Cardiac fibroblast (primary cell): ENCODE results near the gene SNX5.

Experiments
- DNase-seq, 2 donors: peaks; one replicate each; pipeline versions ENCODE4 v3.0.0 to v3.0.0-alpha.2; 2010; ENCODE audit warnings: low read depth in 2 of 2
- H3K4me3 ChIP-seq, 2 donors: replicated peaks in 1 of 2; 1 replicate in 1 of 2; 2 replicates in 1 of 2; pipeline ENCODE4 v1.5.1; 2011; ENCODE audit warnings: low read depth in 2 of 2, low read length in 2 of 2, mild to moderate bottlenecking in 2 of 2, moderate library complexity in 1 of 2
- TF ChIP-seq, protein P1 (sequence below): IDR thresholded peaks from one replicate; pipeline ENCODE4 v1.5.1; 2011; ENCODE audit warnings: low read depth, mild to moderate bottlenecking, low read length, inconsistent platforms

The SNX5 gene

DNA sequence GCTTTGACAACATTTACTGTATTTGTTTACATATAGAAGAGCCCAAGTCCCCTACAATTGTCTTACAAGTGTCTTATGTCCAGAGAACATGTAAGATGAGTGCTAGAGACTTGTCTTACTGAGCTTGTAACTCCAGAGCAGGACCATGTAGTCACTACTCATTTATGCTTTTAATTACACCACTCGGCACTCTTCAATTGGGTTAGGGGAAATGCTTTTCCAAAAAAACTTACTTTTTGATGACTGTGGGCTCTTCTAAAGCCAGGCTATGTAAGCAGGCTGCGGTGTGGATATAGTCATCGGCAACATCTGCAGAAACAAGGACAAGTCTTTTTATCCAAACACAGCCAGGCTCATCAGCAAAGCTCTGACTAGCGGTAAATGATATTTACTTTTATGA is 18.7 kb downstream of the SNX5 start:
- no peak overlapping the region for H3K4me3 ChIP-seq
- no peak for DNase-seq

DNA sequence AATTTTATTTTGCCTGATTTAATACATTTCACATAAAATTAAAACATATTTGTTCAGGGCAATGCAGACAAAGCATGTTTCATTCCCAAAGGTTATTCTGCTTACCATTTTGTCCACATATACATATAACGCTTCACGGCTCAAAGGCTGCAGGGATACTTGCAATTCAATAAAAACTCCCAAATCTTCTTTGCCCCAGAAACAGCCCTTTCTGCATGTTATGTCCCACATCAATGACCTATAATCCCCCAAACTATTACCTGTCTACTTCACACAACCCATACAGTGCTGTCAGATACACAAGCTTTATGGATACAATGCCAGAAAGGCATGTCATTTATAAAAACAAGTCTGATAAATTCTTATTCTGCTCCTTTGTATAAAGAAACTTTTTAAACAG is 20.2 kb downstream of the SNX5 start:
- DNase-seq: no peak
- TF ChIP-seq, protein P1, sequence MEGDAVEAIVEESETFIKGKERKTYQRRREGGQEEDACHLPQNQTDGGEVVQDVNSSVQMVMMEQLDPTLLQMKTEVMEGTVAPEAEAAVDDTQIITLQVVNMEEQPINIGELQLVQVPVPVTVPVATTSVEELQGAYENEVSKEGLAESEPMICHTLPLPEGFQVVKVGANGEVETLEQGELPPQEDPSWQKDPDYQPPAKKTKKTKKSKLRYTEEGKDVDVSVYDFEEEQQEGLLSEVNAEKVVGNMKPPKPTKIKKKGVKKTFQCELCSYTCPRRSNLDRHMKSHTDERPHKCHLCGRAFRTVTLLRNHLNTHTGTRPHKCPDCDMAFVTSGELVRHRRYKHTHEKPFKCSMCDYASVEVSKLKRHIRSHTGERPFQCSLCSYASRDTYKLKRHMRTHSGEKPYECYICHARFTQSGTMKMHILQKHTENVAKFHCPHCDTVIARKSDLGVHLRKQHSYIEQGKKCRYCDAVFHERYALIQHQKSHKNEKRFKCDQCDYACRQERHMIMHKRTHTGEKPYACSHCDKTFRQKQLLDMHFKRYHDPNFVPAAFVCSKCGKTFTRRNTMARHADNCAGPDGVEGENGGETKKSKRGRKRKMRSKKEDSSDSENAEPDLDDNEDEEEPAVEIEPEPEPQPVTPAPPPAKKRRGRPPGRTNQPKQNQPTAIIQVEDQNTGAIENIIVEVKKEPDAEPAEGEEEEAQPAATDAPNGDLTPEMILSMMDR: no peak
- no peak overlapping the region for H3K4me3 ChIP-seq

More for the DNA sequence above, 18.7 kb downstream of the SNX5 start:
- TF ChIP-seq, protein P1: no peak

DNA sequence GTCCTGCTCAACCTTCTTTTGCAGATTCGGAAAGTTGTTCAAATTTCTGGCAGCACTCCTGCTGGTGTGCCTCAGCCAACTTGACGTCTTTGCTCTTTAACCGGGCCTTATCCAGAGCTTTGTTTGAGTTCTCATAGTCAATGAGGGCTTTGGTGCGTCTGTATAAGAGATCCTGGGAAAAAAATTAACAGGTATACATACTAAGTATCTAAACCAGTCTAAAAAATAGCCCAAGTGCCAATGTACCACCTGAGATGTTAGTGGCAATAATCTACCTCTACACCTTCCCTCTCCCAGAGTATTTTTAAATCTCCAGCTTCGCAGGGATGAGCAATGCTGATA is 21.1 kb downstream of the SNX5 start:
- TF ChIP-seq, protein P1: no peak
- H3K4me3 ChIP-seq: no peak overlapping the region
- no peak for DNase-seq

DNA sequence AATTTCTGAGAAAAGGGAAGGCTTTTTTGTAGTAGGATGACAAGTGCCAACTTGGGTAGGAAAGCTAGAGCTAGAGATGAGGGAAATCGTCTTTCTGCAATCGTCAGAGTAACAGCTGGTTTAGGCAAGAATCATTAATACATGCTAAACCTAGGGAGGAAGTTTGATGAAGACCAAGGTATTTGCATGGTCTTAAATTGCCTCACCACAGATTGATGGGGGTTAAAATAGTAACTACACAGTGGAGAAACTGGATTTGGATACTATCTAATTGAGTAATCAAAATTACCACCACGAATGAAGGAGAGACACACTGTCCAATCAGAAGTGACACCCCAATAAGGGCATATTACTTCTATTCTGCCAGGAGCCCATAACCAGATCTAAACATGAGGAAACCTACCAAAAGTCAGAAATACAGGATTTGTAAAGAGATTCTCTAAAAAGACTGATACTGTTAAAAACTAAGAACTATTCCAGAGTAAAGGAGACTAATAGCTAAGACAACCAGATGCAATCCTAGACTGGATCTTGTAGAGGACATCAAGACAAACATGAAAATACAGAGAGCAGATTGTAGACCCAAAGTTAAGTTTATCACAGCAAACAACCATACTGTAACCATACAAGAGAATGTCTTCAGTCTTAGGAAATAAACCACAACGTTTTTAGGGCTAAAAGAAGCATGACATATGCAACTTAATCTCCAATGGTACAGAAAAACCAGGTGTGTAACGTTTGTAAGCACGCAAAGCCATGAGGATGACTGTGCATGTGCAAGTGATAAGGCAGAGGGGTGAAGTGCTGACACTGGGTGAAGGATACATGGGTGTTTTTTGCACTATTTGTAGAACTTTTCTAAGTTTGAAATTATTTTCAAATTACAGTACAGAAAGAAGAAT is 21.8 kb downstream of the SNX5 start:
- no peak for DNase-seq
- H3K4me3 ChIP-seq: no peak overlapping the region
- TF ChIP-seq, protein P1: no peak

DNA sequence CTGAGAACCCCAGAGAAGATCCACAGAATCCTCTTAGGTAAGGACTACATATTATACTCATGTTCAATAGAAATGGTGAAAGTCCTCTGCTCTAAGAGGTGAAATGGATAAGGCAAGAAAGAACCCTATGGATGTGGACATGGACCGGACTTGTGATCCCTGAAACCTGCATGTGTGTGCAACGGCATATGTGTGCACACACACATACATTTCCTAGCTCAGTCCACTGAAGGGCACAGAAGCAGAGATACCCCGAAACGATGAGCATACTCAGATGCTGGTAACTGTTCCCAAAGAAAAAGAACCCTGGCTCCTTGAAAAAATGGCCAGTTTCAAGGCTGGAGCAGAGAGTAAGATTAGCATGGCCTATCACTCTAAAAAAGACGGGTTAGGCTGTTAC is 22.6 kb downstream of the SNX5 start:
- TF ChIP-seq, protein P1: no peak
- H3K4me3 ChIP-seq: no peak overlapping the region
- DNase-seq: no peak

DNA sequence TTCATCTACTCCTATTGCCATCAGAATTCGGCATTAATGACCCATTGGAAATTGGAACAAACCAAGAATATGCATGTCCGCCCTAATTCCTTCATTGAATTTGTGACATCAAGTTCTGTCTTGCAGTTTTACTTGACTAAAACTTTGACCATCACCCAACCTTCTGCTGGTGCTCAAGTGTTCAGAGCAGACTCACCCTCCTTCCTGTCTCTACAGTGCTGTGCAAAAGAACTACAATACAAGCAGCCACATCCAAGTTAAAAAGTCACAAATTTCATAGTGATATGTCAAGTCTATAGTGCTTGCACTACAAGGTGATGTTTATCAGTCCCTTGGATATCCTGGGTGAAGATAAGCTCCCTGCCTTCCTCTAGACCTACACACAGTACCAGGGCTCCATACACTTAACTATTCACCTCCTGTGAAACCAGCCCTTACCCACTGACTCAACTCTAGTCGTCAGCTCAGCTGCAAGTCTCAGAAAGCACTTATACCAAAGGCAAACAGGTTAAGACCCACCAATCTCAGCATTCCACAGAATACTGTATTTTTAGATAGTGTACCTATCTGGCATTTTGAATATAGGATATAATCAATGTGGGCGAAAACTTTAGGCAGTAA is 23.6 kb downstream of the SNX5 start:
- no peak for DNase-seq
- TF ChIP-seq, protein P1: no peak
- H3K4me3 ChIP-seq: no peak overlapping the region

DNA sequence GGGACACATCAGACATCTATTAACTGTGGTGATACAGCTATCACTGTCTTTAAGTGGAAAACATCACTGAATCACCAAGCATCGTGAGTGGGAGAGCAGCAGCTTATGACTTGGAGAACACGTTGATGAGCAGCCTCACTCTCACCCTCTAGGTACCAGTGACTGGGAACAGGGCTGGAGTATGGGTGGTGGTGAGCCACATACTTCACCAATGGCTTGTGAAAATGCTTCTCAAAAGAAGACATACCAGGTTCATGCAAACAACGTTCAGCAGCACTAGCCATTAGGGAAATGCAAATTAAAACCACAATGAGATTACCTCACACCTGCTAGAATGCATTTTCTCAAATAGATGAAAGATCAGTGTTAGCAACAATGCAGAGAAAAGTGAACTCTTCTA is 25.3 kb downstream of the SNX5 start:
- TF ChIP-seq, protein P1: no peak
- no peak for DNase-seq
- H3K4me3 ChIP-seq: no peak overlapping the region
